ENCODE data around the gene POFUT1. TPM values are rescaled to one million over a fixed set of nuclear protein-coding genes. Genes with fewer than 3 reads are reported as not detected.

Gene POFUT1
- total and polyA plus RNA-seq, 2 donors (not counting 3 experiments of a cell fraction or from before 2014, with no cell fraction given): 29.0 to 51.4 TPM

DNA sequence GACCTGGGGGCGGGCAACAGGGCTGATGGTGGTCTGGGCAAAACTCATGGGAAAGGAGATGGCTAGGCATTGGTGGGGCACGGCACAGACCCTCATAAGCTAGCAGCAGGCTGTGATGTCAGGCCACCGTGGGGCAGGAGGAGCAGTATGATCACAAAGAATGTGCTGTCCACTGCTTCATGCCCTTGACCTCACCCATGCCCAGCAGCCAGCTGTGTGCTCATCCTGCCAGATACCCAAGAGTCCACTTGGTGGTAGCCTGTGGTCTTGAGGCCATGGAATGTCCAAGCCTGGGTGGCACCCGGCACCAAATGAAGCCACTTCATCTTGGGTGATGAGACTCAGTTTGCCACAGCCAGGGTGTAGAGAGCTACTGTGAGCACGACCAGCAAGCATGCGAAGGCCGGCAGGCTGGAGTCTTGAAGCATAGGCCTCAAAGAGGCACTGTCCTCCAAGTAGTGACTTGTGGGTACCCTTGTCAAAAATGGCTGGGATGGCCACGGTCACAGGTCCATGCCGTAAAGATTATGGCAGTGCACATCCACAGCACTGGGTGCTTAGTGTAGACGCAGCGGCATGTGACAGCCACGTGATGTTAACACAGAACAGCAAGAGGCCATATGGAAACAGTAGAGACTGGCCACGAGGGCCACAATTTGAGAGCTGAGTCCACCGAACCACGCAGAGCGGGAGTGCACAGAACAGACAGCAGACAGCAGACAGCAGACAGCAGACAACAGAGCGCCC lies 19.1 kb upstream of the POFUT1 start:
- Histone ChIP-seq H4K20me1 (replicated peaks; ENCODE audit: control insufficient read depth, extremely low read depth, insufficient read depth, low read length) (no peaks in the 10 kb centered on the region), H3K79me2 (ENCODE audit: control insufficient read depth, insufficient read depth, low read length) (no peaks in the 10 kb centered on the region), H3K36me3 (ENCODE audit: control insufficient read depth in 2 of 2, extremely low read depth in 1 of 2, insufficient read depth in 2 of 2, low read length in 2 of 2) (peaks cover 0 to 3% of the 10 kb centered on the region in 2 experiments), H3K4me3 (replicated peaks in 1 of 3; ENCODE audit: insufficient read depth in 1 of 3, low read depth in 1 of 3, low read length in 3 of 3) (no peak overlapping the region), H3K9me1 (replicated peaks; ENCODE audit: control insufficient read depth, extremely low read depth, insufficient read depth, low read length) (no peaks in the 10 kb centered on the region), H3K9me3 (replicated peaks; ENCODE audit: control insufficient read depth, insufficient read depth, low read length) (no peaks in the 10 kb centered on the region), H3K4me1 (ENCODE audit: control insufficient read depth, extremely low read depth, insufficient read depth, low read length) (peaks cover 10% of the 10 kb centered on the region), H2AFZ (ENCODE audit: low read depth, low read length) (no peak overlapping the region), H3K4me2 (ENCODE audit: insufficient read depth, low read length) (no peak overlapping the region), H3K9ac (replicated peaks; ENCODE audit: extremely low read depth, insufficient read depth, low read length) (no peak overlapping the region), H3K27me3 (ENCODE audit: control insufficient read depth in 2 of 2, insufficient read depth in 2 of 2, low read length in 2 of 2) (no peaks in the 10 kb centered on the region), H3K27ac (ENCODE audit: insufficient read depth, low read depth, low read length) (no peak overlapping the region)
- ChIA-PET CTCF (no interaction called here), POLR2A (no interaction called here)
- FAIRE-seq: no peak
- intact Hi-C loops (cut with micrococcal nuclease) (no loop called here), dilution Hi-C loops (cut with MboI; ENCODE audit: extremely low pct_ligation_motif_present, low sequenced_read_pairs) (no loop called here)
- BruUV-seq (replicated peaks): TSS peak; percentile 5
- no peak for DNase-seq (ENCODE audit: low read depth, low spot score)
- TF ChIP-seq JUN (IDR thresholded peaks at IDR 0.05; ENCODE audit: borderline replicate concordance, insufficient read depth, insufficient read length, low read depth): no peak
- TF ChIP-seq MYC (IDR thresholded peaks at IDR 0.05; ENCODE audit: low read depth, low read length): no peak
- TF ChIP-seq GATA2 (IDR thresholded peaks at IDR 0.05; ENCODE audit: insufficient read depth, insufficient read length, low read depth, low read length): no peak
- TF ChIP-seq EZH2 (IDR thresholded peaks at IDR 0.05; ENCODE audit: borderline replicate concordance, low read depth, low read length, severe bottlenecking): no peak
- TF ChIP-seq POLR2AphosphoS5 (IDR thresholded peaks at IDR 0.05; ENCODE audit: insufficient read depth, low read depth, low read length): no peak
- no peak for TF ChIP-seq POLR2A (IDR thresholded peaks at IDR 0.05; ENCODE audit: low read depth, low read length)

GRCh38 chr20:32189123-32189410 lies 18.6 kb upstream of the POFUT1 start:
- Histone ChIP-seq H3K4me2 (ENCODE audit: insufficient read depth, low read length) (no peak overlapping the region), H3K9me1 (replicated peaks; ENCODE audit: control insufficient read depth, extremely low read depth, insufficient read depth, low read length) (no peaks in the 10 kb centered on the region), H2AFZ (ENCODE audit: low read depth, low read length) (no peak overlapping the region), H3K4me3 (replicated peaks in 1 of 3; ENCODE audit: insufficient read depth in 1 of 3, low read depth in 1 of 3, low read length in 3 of 3) (no peak overlapping the region), H4K20me1 (replicated peaks; ENCODE audit: control insufficient read depth, extremely low read depth, insufficient read depth, low read length) (no peaks in the 10 kb centered on the region), H3K9me3 (replicated peaks; ENCODE audit: control insufficient read depth, insufficient read depth, low read length) (no peaks in the 10 kb centered on the region), H3K9ac (replicated peaks; ENCODE audit: extremely low read depth, insufficient read depth, low read length) (peak overlapping the region; percentile 79), H3K79me2 (ENCODE audit: control insufficient read depth, insufficient read depth, low read length) (no peaks in the 10 kb centered on the region), H3K27me3 (ENCODE audit: control insufficient read depth in 2 of 2, insufficient read depth in 2 of 2, low read length in 2 of 2) (no peaks in the 10 kb centered on the region), H3K36me3 (ENCODE audit: control insufficient read depth in 2 of 2, extremely low read depth in 1 of 2, insufficient read depth in 2 of 2, low read length in 2 of 2) (peaks cover 0 to 3% of the 10 kb centered on the region in 2 experiments), H3K4me1 (ENCODE audit: control insufficient read depth, extremely low read depth, insufficient read depth, low read length) (peaks cover 10% of the 10 kb centered on the region), H3K27ac (ENCODE audit: insufficient read depth, low read depth, low read length) (no peak overlapping the region)
- BruUV-seq (replicated peaks): no TSS peak
- CTCF ChIA-PET: no interaction called here
- POLR2A ChIA-PET: no interaction called here
- FAIRE-seq (no peak), DNase-seq (ENCODE audit: low read depth, low spot score) (no peak)
- TF ChIP-seq GATA2 (IDR thresholded peaks at IDR 0.05; ENCODE audit: insufficient read depth, insufficient read length, low read depth, low read length) (no peak), EZH2 (IDR thresholded peaks at IDR 0.05; ENCODE audit: borderline replicate concordance, low read depth, low read length, severe bottlenecking) (no peak), POLR2AphosphoS5 (IDR thresholded peaks at IDR 0.05; ENCODE audit: insufficient read depth, low read depth, low read length) (no peak), POLR2A (IDR thresholded peaks at IDR 0.05; ENCODE audit: low read depth, low read length) (no peak), MAX (IDR thresholded peaks at IDR 0.05; ENCODE audit: insufficient read depth, insufficient read length) (no peak), FOS (IDR thresholded peaks at IDR 0.05; ENCODE audit: borderline replicate concordance, insufficient read depth, low read length) (no peak), MYC (IDR thresholded peaks at IDR 0.05; ENCODE audit: low read depth, low read length) (no peak)
- intact Hi-C loops (cut with micrococcal nuclease): no loop called here
- dilution Hi-C loops (cut with MboI; ENCODE audit: extremely low pct_ligation_motif_present, low sequenced_read_pairs): no loop called here
